ENCODE data around the gene TAS2R42.

TAS2R42 gene

GRCh38 chr12:11150832-11151231 lies 35.9 kb downstream of the TAS2R42 start:
- Histone ChIP-seq H3K9me3 (ENCODE audit: control extremely low read depth in 1 of 5, control insufficient read depth in 4 of 5, insufficient read depth in 2 of 5, low read depth in 1 of 5, low read length in 4 of 5) (peaks cover 5 to 21% (median 14%) of the 10 kb centered on the region in 5 experiments), H3K27me3 (replicated peaks in 2 of 5; ENCODE audit: control insufficient read depth in 4 of 5, insufficient read depth in 5 of 5, low read length in 4 of 5) (no peaks in the 10 kb centered on the region), H3K36me3 (ENCODE audit: control insufficient read depth in 4 of 4, insufficient read depth in 4 of 4, low read length in 3 of 4) (peaks cover 6 to 13% (median 8%) of the 10 kb centered on the region in 4 experiments), H3K27ac (ENCODE audit: insufficient read depth in 1 of 2, low read depth in 1 of 2, low read length in 2 of 2, poor library complexity in 1 of 2, severe bottlenecking in 2 of 2) (no peak overlapping the region), H3K4me3 (ENCODE audit: control insufficient read depth in 1 of 7, extremely low read depth in 1 of 7, insufficient read depth in 4 of 7, low read depth in 2 of 7, low read length in 6 of 7) (peak overlapping the region in 1 of 7 experiments; percentile 15), H3K4me1 (ENCODE audit: control extremely low read depth in 1 of 4, control insufficient read depth in 4 of 4, insufficient read depth in 4 of 4, low read length in 3 of 4) (peaks cover 0 to 8% (median 0%) of the 10 kb centered on the region in 4 experiments)
- no peak for DNase-seq
- 33% methylated on average over 1 of the region's 1 CpG for WGBS (ENCODE audit: insufficient coverage)
- ChIA-PET POLR2A (interaction anchor here (0.6 kb wide), 1 partner anchor 21 kb away, joined by 6 read pairs; no protein-coding TSS in a partner anchor), CTCF (no interaction called here)

GRCh38 chr12:11147420-11147819 lies 39.3 kb downstream of the TAS2R42 start:
- H3K4me1 ChIP-seq (ENCODE audit: control extremely low read depth in 1 of 4, control insufficient read depth in 4 of 4, insufficient read depth in 4 of 4, low read length in 3 of 4) = no peaks in the 10 kb centered on the region
- no peak overlapping the region for H3K27ac ChIP-seq (ENCODE audit: insufficient read depth in 1 of 2, low read depth in 1 of 2, low read length in 2 of 2, poor library complexity in 1 of 2, severe bottlenecking in 2 of 2)
- no peak overlapping the region for H3K4me3 ChIP-seq (ENCODE audit: control insufficient read depth in 1 of 7, extremely low read depth in 1 of 7, insufficient read depth in 4 of 7, low read depth in 2 of 7, low read length in 6 of 7)
- WGBS (ENCODE audit: insufficient coverage) = no CpG with 5 or more reads among the region's 1 CpG
- ChIA-PET CTCF (no interaction called here), POLR2A (interaction anchor here (0.5 kb wide), 1 partner anchor 220 kb away, joined by 3 read pairs; no protein-coding TSS in a partner anchor)
- H3K36me3 ChIP-seq (ENCODE audit: control insufficient read depth in 4 of 4, insufficient read depth in 4 of 4, low read length in 3 of 4) = peaks cover 6 to 18% (median 8%) of the 10 kb centered on the region in 4 experiments
- DNase-seq = no peak
- no peaks in the 10 kb centered on the region for H3K27me3 ChIP-seq (replicated peaks in 2 of 5; ENCODE audit: control insufficient read depth in 4 of 5, insufficient read depth in 5 of 5, low read length in 4 of 5)
- peaks cover 8 to 36% (median 14%) of the 10 kb centered on the region in 5 experiments for H3K9me3 ChIP-seq (ENCODE audit: control extremely low read depth in 1 of 5, control insufficient read depth in 4 of 5, insufficient read depth in 2 of 5, low read depth in 1 of 5, low read length in 4 of 5)

GRCh38 chr12:11144297-11144696 lies 42.4 kb downstream of the TAS2R42 start:
- no peaks in the 10 kb centered on the region for H3K4me1 ChIP-seq (ENCODE audit: control extremely low read depth in 1 of 4, control insufficient read depth in 4 of 4, insufficient read depth in 4 of 4, low read length in 3 of 4)
- peak overlapping the region in 1 of 7 experiments; percentile 6 for H3K4me3 ChIP-seq (ENCODE audit: control insufficient read depth in 1 of 7, extremely low read depth in 1 of 7, insufficient read depth in 4 of 7, low read depth in 2 of 7, low read length in 6 of 7)
- H3K27ac ChIP-seq (ENCODE audit: insufficient read depth in 1 of 2, low read depth in 1 of 2, low read length in 2 of 2, poor library complexity in 1 of 2, severe bottlenecking in 2 of 2) = no peak overlapping the region
- H3K36me3 ChIP-seq (ENCODE audit: control insufficient read depth in 4 of 4, insufficient read depth in 4 of 4, low read length in 3 of 4) = peaks cover 0 to 33% (median 8%) of the 10 kb centered on the region in 4 experiments
- 93% methylated on average over 5 of the region's 5 CpGs for WGBS (ENCODE audit: insufficient coverage)
- no peaks in the 10 kb centered on the region for H3K27me3 ChIP-seq (replicated peaks in 2 of 5; ENCODE audit: control insufficient read depth in 4 of 5, insufficient read depth in 5 of 5, low read length in 4 of 5)
- H3K9me3 ChIP-seq (ENCODE audit: control extremely low read depth in 1 of 5, control insufficient read depth in 4 of 5, insufficient read depth in 2 of 5, low read depth in 1 of 5, low read length in 4 of 5) = peaks cover 8 to 43% (median 10%) of the 10 kb centered on the region in 5 experiments
- CTCF ChIA-PET = no interaction called here
- no peak for DNase-seq
- POLR2A ChIA-PET = no interaction called here

GRCh38 chr12:11143352-11143751 lies 43.4 kb downstream of the TAS2R42 start:
- CTCF ChIA-PET = no interaction called here
- H3K4me1 ChIP-seq (ENCODE audit: control extremely low read depth in 1 of 4, control insufficient read depth in 4 of 4, insufficient read depth in 4 of 4, low read length in 3 of 4) = no peaks in the 10 kb centered on the region
- H3K27me3 ChIP-seq (replicated peaks in 2 of 5; ENCODE audit: control insufficient read depth in 4 of 5, insufficient read depth in 5 of 5, low read length in 4 of 5) = no peaks in the 10 kb centered on the region
- POLR2A ChIA-PET = no interaction called here
- WGBS (ENCODE audit: insufficient coverage) = no CpG with 5 or more reads among the region's 2 CpGs
- DNase-seq = no peak
- H3K4me3 ChIP-seq (ENCODE audit: control insufficient read depth in 1 of 7, extremely low read depth in 1 of 7, insufficient read depth in 4 of 7, low read depth in 2 of 7, low read length in 6 of 7) = no peak overlapping the region
- no peak overlapping the region for H3K27ac ChIP-seq (ENCODE audit: insufficient read depth in 1 of 2, low read depth in 1 of 2, low read length in 2 of 2, poor library complexity in 1 of 2, severe bottlenecking in 2 of 2)
- peaks cover 8 to 43% (median 10%) of the 10 kb centered on the region in 5 experiments for H3K9me3 ChIP-seq (ENCODE audit: control extremely low read depth in 1 of 5, control insufficient read depth in 4 of 5, insufficient read depth in 2 of 5, low read depth in 1 of 5, low read length in 4 of 5)
- peaks cover 0 to 33% (median 8%) of the 10 kb centered on the region in 4 experiments for H3K36me3 ChIP-seq (ENCODE audit: control insufficient read depth in 4 of 4, insufficient read depth in 4 of 4, low read length in 3 of 4)

- Histone ChIP-seq H3K27ac (ENCODE audit: insufficient read depth in 1 of 2, low read depth in 1 of 2, low read length in 2 of 2, poor library complexity in 1 of 2, severe bottlenecking in 2 of 2) (no peak overlapping the region), H3K9me3 (ENCODE audit: control extremely low read depth in 1 of 5, control insufficient read depth in 4 of 5, insufficient read depth in 2 of 5, low read depth in 1 of 5, low read length in 4 of 5) (peaks cover 0 to 6% (median 0%) of the 10 kb centered on the region in 5 experiments), H3K4me1 (ENCODE audit: control extremely low read depth in 1 of 4, control insufficient read depth in 4 of 4, insufficient read depth in 4 of 4, low read length in 3 of 4) (no peaks in the 10 kb centered on the region), H3K36me3 (ENCODE audit: control insufficient read depth in 4 of 4, insufficient read depth in 4 of 4, low read length in 3 of 4) (peaks cover 0 to 14% (median 4%) of the 10 kb centered on the region in 4 experiments), H3K4me3 (ENCODE audit: control insufficient read depth in 1 of 7, extremely low read depth in 1 of 7, insufficient read depth in 4 of 7, low read depth in 2 of 7, low read length in 6 of 7) (no peak overlapping the region), H3K27me3 (replicated peaks in 2 of 5; ENCODE audit: control insufficient read depth in 4 of 5, insufficient read depth in 5 of 5, low read length in 4 of 5) (no peaks in the 10 kb centered on the region)
- no peak for DNase-seq
- no CpG with 5 or more reads among the region's 2 CpGs for WGBS (ENCODE audit: insufficient coverage)
- CTCF ChIA-PET = no interaction called here
- POLR2A ChIA-PET = no interaction called here
Measured at GRCh38 chr12:11136075-11136474, 50.7 kb downstream of the TAS2R42 start.

Measured in common myeloid progenitor, CD34-positive (primary cell).